Type B pancreatic cell (in vitro differentiated cells): Measurements from ENCODE around the gene SRRT. TPM values are rescaled to one million over a fixed set of nuclear protein-coding genes. Genes with fewer than 3 reads are reported as not detected.

ENCODE experiments used
- DNase-seq: peaks from one replicate; pipeline ENCODE4 v3.0.0; 2021; ENCODE audit warnings: mixed read lengths; ENCODE audit not compliant: unreplicated experiment; ENCODE audit errors: extremely low spot score
- H3K27ac Mint-ChIP-seq: 2 replicates; pipeline ENCODE4 v1.8.0; 2021; ENCODE audit warnings: mild to moderate bottlenecking, mixed read lengths
- H3K27me3 Mint-ChIP-seq: 2 replicates; pipeline ENCODE4 v1.8.0; 2021; ENCODE audit warnings: mixed read lengths
- H3K36me3 Mint-ChIP-seq: 2 replicates; pipeline ENCODE4 v1.8.0; 2021; ENCODE audit warnings: mixed read lengths
- H3K4me1 Mint-ChIP-seq: one replicate; pipeline ENCODE4 v1.8.0; 2021; ENCODE audit warnings: mixed read lengths; ENCODE audit not compliant: unreplicated experiment
- H3K4me3 Mint-ChIP-seq: 2 replicates; pipeline ENCODE4 v1.8.0; 2021; ENCODE audit warnings: mild to moderate bottlenecking, mixed read lengths
- H3K9me3 Mint-ChIP-seq: 2 replicates; pipeline ENCODE4 v1.8.0; 2021; ENCODE audit warnings: mixed read lengths
- CTCF ChIP-seq: fragments of 200-600 bp; sonication (generic); conservative IDR thresholded peaks from 2 replicates; pipeline ENCODE4 v1.5.0; 2021; ENCODE audit warnings: antibody characterized with exemption, mild to moderate bottlenecking
- total RNA-seq: library from RNA; stranded (reverse); gene quantifications from 2 replicates; pipeline ENCODE4 v1.2.1, GENCODE V29; 2021; ENCODE audit warnings: low replicate concordance

Gene SRRT
- total RNA-seq, 1 donor from 2014 or later: 239 TPM

GRCh38 chr7:100860702-100861615 is 13.9 kb upstream of the SRRT start:
- Mint-ChIP-seq H3K27ac (no peak overlapping the region), H3K4me3 (no peak overlapping the region), H3K4me1 (no peaks in the 10 kb centered on the region), H3K27me3 (no peaks in the 10 kb centered on the region), H3K9me3 (no peaks in the 10 kb centered on the region), H3K36me3 (peaks cover 3% of the 10 kb centered on the region)
- no peak for DNase-seq
- no peak for TF ChIP-seq CTCF

GRCh38 chr7:100861616-100861985 is 13.3 kb upstream of the SRRT start:
- Mint-ChIP-seq H3K27ac (no peak overlapping the region), H3K9me3 (no peaks in the 10 kb centered on the region), H3K27me3 (no peaks in the 10 kb centered on the region), H3K4me3 (no peak overlapping the region), H3K4me1 (no peaks in the 10 kb centered on the region), H3K36me3 (peaks cover 3% of the 10 kb centered on the region)
- no peak for DNase-seq
- no peak for TF ChIP-seq CTCF

- TF ChIP-seq CTCF: no peak
- Mint-ChIP-seq H3K9me3 (no peaks in the 10 kb centered on the region), H3K4me3 (no peak overlapping the region), H3K4me1 (peaks cover 9% of the 10 kb centered on the region), H3K27me3 (no peaks in the 10 kb centered on the region), H3K36me3 (peaks cover 3% of the 10 kb centered on the region), H3K27ac (no peak overlapping the region)
- DNase-seq: no peak
These were observed 11.4 kb upstream of the SRRT start for GRCh38 chr7:100863406-100863950.

- Mint-ChIP-seq H3K27ac (no peak overlapping the region), H3K9me3 (no peaks in the 10 kb centered on the region)
These were observed 10.5 kb upstream of the SRRT start for GRCh38 chr7:100864263-100864845.

GRCh38 chr7:100865372-100865911 is 9.5 kb upstream of the SRRT start:
- no peak overlapping the region for H3K27ac Mint-ChIP-seq
- H3K4me3 Mint-ChIP-seq: peak overlapping the region; percentile 37
- peaks cover 3% of the 10 kb centered on the region for H3K36me3 Mint-ChIP-seq
- no peak for TF ChIP-seq CTCF
- H3K9me3 Mint-ChIP-seq: no peaks in the 10 kb centered on the region
- no peak for DNase-seq
- H3K27me3 Mint-ChIP-seq: no peaks in the 10 kb centered on the region
- peaks cover 9% of the 10 kb centered on the region for H3K4me1 Mint-ChIP-seq

More at GRCh38 chr7:100864263-100864845, 10.5 kb upstream of the SRRT start:
- no peak overlapping the region for H3K4me3 Mint-ChIP-seq
- TF ChIP-seq CTCF: no peak
- DNase-seq: no peak
- no peaks in the 10 kb centered on the region for H3K27me3 Mint-ChIP-seq
- H3K4me1 Mint-ChIP-seq: peaks cover 9% of the 10 kb centered on the region
- H3K36me3 Mint-ChIP-seq: peaks cover 3% of the 10 kb centered on the region
